Neural progenitor cell (in vitro differentiated cells): ENCODE measurements around the gene HSD11B1L. TPM values are rescaled to one million over a fixed set of nuclear protein-coding genes. Genes with fewer than 3 reads are reported as not detected.

Experiments
- DNase-seq: peaks from one replicate; pipeline ENCODE4 v3.0.0-alpha.2; 2016; ENCODE audit warnings: low spot score
- H2AFZ ChIP-seq: fragments of 200-600 bp; sonication (generic); replicated peaks from 2 replicates; pipeline ENCODE4 v1.6.1; 2016; ENCODE audit warnings: antibody characterized with exemption
- H3F3A ChIP-seq: fragments of 200-600 bp; sonication (generic); 2 replicates; pipeline ENCODE4 v1.6.1; 2016; ENCODE audit warnings: antibody characterized with exemption, low read depth
- H3K27ac ChIP-seq: fragments of 200-600 bp; sonication (generic); 2 replicates; pipeline ENCODE4 v1.5.1; 2016; ENCODE audit warnings: mild to moderate bottlenecking
- H3K27me3 ChIP-seq: fragments of 200-600 bp; sonication (generic); 2 replicates; pipeline ENCODE4 v1.6.1; 2016; ENCODE audit warnings: mild to moderate bottlenecking, moderate library complexity
- H3K36me3 ChIP-seq: fragments of 200-600 bp; sonication (generic); 2 replicates; pipeline ENCODE4 v1.5.1; 2016
- H3K4me1 ChIP-seq: fragments of 200-600 bp; sonication (generic); 2 replicates; pipeline ENCODE4 v1.6.1; 2016; ENCODE audit warnings: mixed run types
- H3K4me2 ChIP-seq: fragments of 200-600 bp; sonication (generic); 2 replicates; pipeline ENCODE4 v1.6.1; 2016
- H3K4me3 ChIP-seq: fragments of 200-600 bp; sonication (generic); 2 replicates; pipeline ENCODE4 v1.5.1; 2016
- H3K79me2 ChIP-seq: fragments of 200-600 bp; sonication (generic); 2 replicates; pipeline ENCODE4 v1.6.1; 2016; ENCODE audit warnings: low read depth
- H3K9ac ChIP-seq: fragments of 200-600 bp; sonication (generic); 2 replicates; pipeline ENCODE4 v1.6.1; 2016
- H3K9me3 ChIP-seq: fragments of 200-600 bp; sonication (generic); 2 replicates; pipeline ENCODE4 v1.5.1; 2016; ENCODE audit warnings: low read depth
- H4K20me1 ChIP-seq: fragments of 200-600 bp; sonication (generic); 2 replicates; pipeline ENCODE4 v1.6.1; 2016; ENCODE audit warnings: low read depth
- H3K27ac Mint-ChIP-seq: 3 replicates; pipeline ENCODE4 v1.8.0; 2021; ENCODE audit warnings: mixed read lengths
- H3K27me3 Mint-ChIP-seq: 2 replicates; pipeline ENCODE4 v1.8.0; 2022; ENCODE audit warnings: low read depth, mild to moderate bottlenecking, inconsistent platforms, moderate library complexity, mixed read lengths; ENCODE audit not compliant: insufficient read depth
- H3K36me3 Mint-ChIP-seq: 3 replicates; pipeline ENCODE4 v1.8.0; 2021; ENCODE audit warnings: mixed read lengths
- H3K4me1 Mint-ChIP-seq: 3 replicates; pipeline ENCODE4 v1.8.0; 2021; ENCODE audit warnings: mixed read lengths
- H3K4me3 Mint-ChIP-seq: 3 replicates; pipeline ENCODE4 v1.8.0; 2021; ENCODE audit warnings: mild to moderate bottlenecking, moderate library complexity, mixed read lengths
- H3K9me3 Mint-ChIP-seq: 3 replicates; pipeline ENCODE4 v1.8.0; 2020; ENCODE audit warnings: mixed read lengths
- CTCF ChIP-seq: fragments of 200-600 bp; sonication (generic); IDR thresholded peaks from 2 replicates; pipeline ENCODE4 v1.5.1; 2017; ENCODE audit warnings: antibody characterized with exemption, mild to moderate bottlenecking
- EZH2 ChIP-seq: fragments of 200-600 bp; sonication (generic); IDR thresholded peaks from 2 replicates; pipeline ENCODE4 v1.6.1; 2017; ENCODE audit warnings: antibody characterized with exemption, mild to moderate bottlenecking, moderate library complexity
- EZH2phosphoT487 ChIP-seq: fragments of 200-600 bp; sonication (generic); IDR thresholded peaks from 2 replicates; pipeline ENCODE4 v1.6.1; 2017; ENCODE audit warnings: antibody characterized with exemption
- total RNA-seq: library from RNA; depleted of rRNA; stranded (reverse); fragments of >200 nt; gene quantifications from 2 replicates; pipeline ENCODE4 v1.2.3, GENCODE V29; 2015; ENCODE audit warnings: low replicate concordance

HSD11B1L gene
- total RNA-seq, 1 donor from 2014 or later: 7.7 TPM

GRCh38 chr19:5690125-5690954, 9.5 kb downstream of the HSD11B1L start, which contains the start of gene RPL36:
TSS of gene RPL36 (plus strand) at chr19:5690295. CDS start at chr19:5690508, 213 bp downstream.
- peaks cover 45% of the 10 kb centered on the region for H3F3A ChIP-seq
- TF ChIP-seq EZH2 (no peak), EZH2phosphoT487 (no peak), CTCF (peak; percentile 84)
- H3K36me3 Mint-ChIP-seq: no peaks in the 10 kb centered on the region
- peak within 1 kb of the TSS; percentile 61 for H3K27ac Mint-ChIP-seq
- peak within 1 kb of the TSS; percentile 98 for H3K4me3 Mint-ChIP-seq
- peak within 1 kb of the TSS; percentile 99 for H3K9ac ChIP-seq
- peak within 1 kb of the TSS; percentile 64 for H2AFZ ChIP-seq
- no peaks in the 10 kb centered on the region for H3K4me1 ChIP-seq
- H3K9me3 ChIP-seq: no peaks in the 10 kb centered on the region
- peak; percentile 98 for DNase-seq
- H3K27me3 Mint-ChIP-seq: peaks cover 15% of the 10 kb centered on the region
- H3K9me3 Mint-ChIP-seq: no peaks in the 10 kb centered on the region
- H3K4me2 ChIP-seq: peak within 1 kb of the TSS; percentile 82
- no peaks in the 10 kb centered on the region for H3K36me3 ChIP-seq
- no peaks in the 10 kb centered on the region for H3K27me3 ChIP-seq
- peak within 1 kb of the TSS; percentile 98 for H3K4me3 ChIP-seq
- peaks cover 23% of the 10 kb centered on the region for H3K4me1 Mint-ChIP-seq
- H3K27ac ChIP-seq: peak within 1 kb of the TSS; percentile 95
- H4K20me1 ChIP-seq: peaks cover 56% of the 10 kb centered on the region
- peaks cover 43% of the 10 kb centered on the region for H3K79me2 ChIP-seq

GRCh38 chr19:5690955-5691821, 10.4 kb downstream of the HSD11B1L start:
- H3K9me3 Mint-ChIP-seq: no peaks in the 10 kb centered on the region
- H3K27ac Mint-ChIP-seq: peak overlapping the region; percentile 61
- Histone ChIP-seq H3F3A (peaks cover 39% of the 10 kb centered on the region), H3K27ac (peak overlapping the region; percentile 95), H4K20me1 (peaks cover 61% of the 10 kb centered on the region), H3K4me3 (peak overlapping the region; percentile 98), H3K27me3 (no peaks in the 10 kb centered on the region), H3K4me1 (no peaks in the 10 kb centered on the region), H3K79me2 (peaks cover 43% of the 10 kb centered on the region), H3K9me3 (no peaks in the 10 kb centered on the region), H3K36me3 (no peaks in the 10 kb centered on the region), H3K9ac (peak overlapping the region; percentile 99), H2AFZ (no peak overlapping the region), H3K4me2 (peak overlapping the region; percentile 82)
- H3K4me3 Mint-ChIP-seq: peak overlapping the region; percentile 98
- peak; percentile 45 for DNase-seq
- peaks cover 16% of the 10 kb centered on the region for H3K27me3 Mint-ChIP-seq
- no peaks in the 10 kb centered on the region for H3K36me3 Mint-ChIP-seq
- H3K4me1 Mint-ChIP-seq: peaks cover 18% of the 10 kb centered on the region
- TF ChIP-seq EZH2: no peak
- no peak for TF ChIP-seq EZH2phosphoT487
- no peak for TF ChIP-seq CTCF

- Histone ChIP-seq H3K4me1 (no peaks in the 10 kb centered on the region), H3F3A (peaks cover 38% of the 10 kb centered on the region), H3K27ac (no peak overlapping the region), H3K9ac (no peak overlapping the region), H3K4me3 (peak overlapping the region; percentile 98), H3K4me2 (peak overlapping the region; percentile 82), H4K20me1 (peaks cover 65% of the 10 kb centered on the region), H3K36me3 (no peaks in the 10 kb centered on the region), H2AFZ (no peak overlapping the region), H3K9me3 (no peaks in the 10 kb centered on the region), H3K27me3 (no peaks in the 10 kb centered on the region), H3K79me2 (peaks cover 43% of the 10 kb centered on the region)
- H3K4me1 Mint-ChIP-seq: peaks cover 15% of the 10 kb centered on the region
- no peaks in the 10 kb centered on the region for H3K9me3 Mint-ChIP-seq
- peak overlapping the region; percentile 98 for H3K4me3 Mint-ChIP-seq
- TF ChIP-seq CTCF (no peak), EZH2 (no peak), EZH2phosphoT487 (no peak)
- H3K27me3 Mint-ChIP-seq: peaks cover 16% of the 10 kb centered on the region
- no peak for DNase-seq
- no peak overlapping the region for H3K27ac Mint-ChIP-seq
- no peaks in the 10 kb centered on the region for H3K36me3 Mint-ChIP-seq
Observed at GRCh38 chr19:5691822-5692722, 11.2 kb downstream of the HSD11B1L start.
